HEK293 (cell line): ENCODE measurements around the gene VMO1.
A peak's percentile ranks its signal among the peaks of the same experiment; 100 is the strongest.

Source experiments
- CTCF ChIA-PET: fragments of 350-600 bp; formaldehyde crosslinking; extraction: SDS; loops from one replicate; lab custom pipeline; 2021; ENCODE audit warnings: antibody characterized with exemption; lab: Yijun Ruan, JAX
- POLR2A ChIA-PET: fragments of 300-600 bp; formaldehyde crosslinking; extraction: SDS; loops from one replicate; lab custom pipeline; 2020; ENCODE audit warnings: antibody characterized with exemption, inconsistent platforms; lab: Yijun Ruan, JAX
- H3K27ac ChIP-seq: fragments of 200-500 bp; sonication (Bioruptor generic); 2 replicates; pipeline ENCODE4 v1.5.1; 2014; ENCODE audit warnings: low read depth, low read length, control low read depth, inconsistent platforms; ENCODE audit errors: extremely low read depth
- H3K36me3 ChIP-seq, 2 experiments: fragments of 200-500 bp in 1 of 2; sonication (Bioruptor generic) in 1 of 2; 1 replicate in 1 of 2; 2 replicates in 1 of 2; pipeline ENCODE4 v1.5.1; 2014 to 2017; ENCODE audit warnings: inconsistent platforms in 2 of 2, low read length in 2 of 2; ENCODE audit not compliant: control insufficient read depth in 2 of 2, insufficient read depth in 1 of 2
- H3K4me1 ChIP-seq: fragments of 200-500 bp; sonication (Bioruptor generic); 2 replicates; pipeline ENCODE4 v1.5.1; 2014; ENCODE audit warnings: mild to moderate bottlenecking, low read length, inconsistent platforms; ENCODE audit not compliant: control insufficient read depth, insufficient read depth
- H3K4me3 ChIP-seq: 2 replicates; pipeline ENCODE4 v1.5.1; 2011; ENCODE audit warnings: low read depth, mild to moderate bottlenecking, control low read depth, low read length, moderate library complexity
- H3K9me3 ChIP-seq: fragments of 200-500 bp; sonication (Bioruptor generic); 2 replicates; pipeline ENCODE4 v1.5.1; 2014; ENCODE audit warnings: low read depth, low read length, inconsistent platforms; ENCODE audit not compliant: control insufficient read depth, insufficient read depth
- SP7 ChIP-seq: fragments of 450-650 bp; formaldehyde crosslinking; IDR thresholded peaks from 2 replicates; pipeline ENCODE4 v1.5.1; 2016; ENCODE audit warnings: missing biosample characterization, missing genetic modification characterization
- ZIC2 ChIP-seq: fragments of 450-650 bp; formaldehyde crosslinking; IDR thresholded peaks from 2 replicates; pipeline ENCODE4 v1.5.1; 2016; ENCODE audit warnings: missing biosample characterization, missing genetic modification characterization
- ZNF239 ChIP-seq: fragments of 450-650 bp; formaldehyde crosslinking; IDR thresholded peaks from 2 replicates; pipeline ENCODE4 v1.5.1; 2016; ENCODE audit warnings: missing biosample characterization, missing genetic modification characterization
- ZNF404 ChIP-seq: fragments of 450-650 bp; formaldehyde crosslinking; IDR thresholded peaks from 2 replicates; pipeline ENCODE4 v1.5.1; 2017; ENCODE audit warnings: missing biosample characterization, missing genetic modification characterization
- ZNF449 ChIP-seq: fragments of 450-650 bp; formaldehyde crosslinking; IDR thresholded peaks from 2 replicates; pipeline ENCODE4 v1.5.1; 2017; ENCODE audit warnings: missing biosample characterization, mild to moderate bottlenecking, missing genetic modification characterization, moderate library complexity
- ZNF473 ChIP-seq: fragments of 450-650 bp; formaldehyde crosslinking; IDR thresholded peaks from 2 replicates; pipeline ENCODE4 v1.5.1; 2017; ENCODE audit warnings: missing biosample characterization, missing genetic modification characterization
- ZNF549 ChIP-seq: fragments of 450-650 bp; IDR thresholded peaks from 2 replicates; pipeline ENCODE4 v1.5.1; 2018; ENCODE audit warnings: missing biosample characterization, missing genetic modification characterization, mild to moderate bottlenecking, inconsistent platforms, moderate library complexity
- ZNF660 ChIP-seq: fragments of 450-650 bp; IDR thresholded peaks from 2 replicates; pipeline ENCODE4 v1.5.1; 2018; ENCODE audit warnings: missing biosample characterization, mild to moderate bottlenecking, missing genetic modification characterization
- ZSCAN18 ChIP-seq: fragments of 450-650 bp; formaldehyde crosslinking; IDR thresholded peaks from 2 replicates; pipeline ENCODE4 v1.5.1; 2016; ENCODE audit warnings: missing biosample characterization, missing genetic modification characterization
- TF ChIP-seq, protein P1 (sequence below): fragments of 450-650 bp; formaldehyde crosslinking; IDR thresholded peaks from 2 replicates; pipeline ENCODE4 v1.5.1; 2016; ENCODE audit warnings: missing biosample characterization, missing genetic modification characterization
- TF ChIP-seq, protein P2 (sequence below): fragments of 450-650 bp; formaldehyde crosslinking; IDR thresholded peaks from 2 replicates; pipeline ENCODE4 v1.5.1; 2017; ENCODE audit warnings: missing biosample characterization, missing genetic modification characterization

VMO1 gene

DNA sequence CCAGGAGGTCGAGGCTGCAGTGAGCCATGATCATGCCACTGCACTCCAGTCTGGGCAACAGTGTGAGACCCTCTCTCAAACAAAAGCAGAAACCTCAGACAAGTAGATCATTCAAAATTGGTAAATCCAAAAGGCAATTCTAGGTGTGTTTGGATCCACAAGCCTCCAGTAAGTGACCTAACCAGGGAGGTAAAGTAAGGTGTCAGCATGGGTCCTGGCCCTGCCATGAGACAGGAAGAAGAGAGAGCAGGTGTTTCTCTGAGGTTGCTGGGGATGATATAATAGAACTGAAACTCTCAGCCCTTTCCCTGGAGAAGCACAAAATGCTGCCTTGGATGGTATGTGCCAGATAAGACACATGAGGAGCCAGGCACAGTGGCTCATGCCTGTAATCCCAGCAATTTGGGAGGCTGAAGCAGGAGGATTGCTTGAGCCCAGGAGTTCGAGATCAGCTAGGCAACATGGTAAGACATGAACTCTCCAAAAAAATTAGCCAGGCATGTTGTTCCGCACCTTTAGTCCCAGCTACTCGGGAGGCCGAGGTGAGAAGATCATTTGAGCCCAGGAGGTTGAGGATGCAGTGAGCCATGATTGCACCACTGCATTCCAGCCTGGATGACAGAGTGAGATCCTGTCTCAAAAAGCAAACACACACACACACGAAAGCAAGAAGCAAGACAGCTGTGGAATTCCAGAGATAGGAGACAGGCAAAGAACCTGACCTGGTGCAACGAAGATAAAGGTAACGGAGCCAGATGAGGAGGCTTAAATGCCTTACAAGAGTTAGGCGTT lies 8.0 kb downstream of the VMO1 start:
- CTCF ChIA-PET = interaction anchor here (0.6 to 5.4 kb wide), 2 partner anchors 12 to 111 kb away, joined by 3 to 37 read pairs; partner anchors contain the start of gene GLTPD2
- Histone ChIP-seq H3K9me3 (no peaks in the 10 kb centered on the region), H3K36me3 (no peaks in the 10 kb centered on the region), H3K4me1 (no peaks in the 10 kb centered on the region), H3K27ac (no peak overlapping the region), H3K4me3 (no peak overlapping the region)
- no peak for TF ChIP-seq ZNF660 (tag by site-specific recombination)
- TF ChIP-seq, protein P1, sequence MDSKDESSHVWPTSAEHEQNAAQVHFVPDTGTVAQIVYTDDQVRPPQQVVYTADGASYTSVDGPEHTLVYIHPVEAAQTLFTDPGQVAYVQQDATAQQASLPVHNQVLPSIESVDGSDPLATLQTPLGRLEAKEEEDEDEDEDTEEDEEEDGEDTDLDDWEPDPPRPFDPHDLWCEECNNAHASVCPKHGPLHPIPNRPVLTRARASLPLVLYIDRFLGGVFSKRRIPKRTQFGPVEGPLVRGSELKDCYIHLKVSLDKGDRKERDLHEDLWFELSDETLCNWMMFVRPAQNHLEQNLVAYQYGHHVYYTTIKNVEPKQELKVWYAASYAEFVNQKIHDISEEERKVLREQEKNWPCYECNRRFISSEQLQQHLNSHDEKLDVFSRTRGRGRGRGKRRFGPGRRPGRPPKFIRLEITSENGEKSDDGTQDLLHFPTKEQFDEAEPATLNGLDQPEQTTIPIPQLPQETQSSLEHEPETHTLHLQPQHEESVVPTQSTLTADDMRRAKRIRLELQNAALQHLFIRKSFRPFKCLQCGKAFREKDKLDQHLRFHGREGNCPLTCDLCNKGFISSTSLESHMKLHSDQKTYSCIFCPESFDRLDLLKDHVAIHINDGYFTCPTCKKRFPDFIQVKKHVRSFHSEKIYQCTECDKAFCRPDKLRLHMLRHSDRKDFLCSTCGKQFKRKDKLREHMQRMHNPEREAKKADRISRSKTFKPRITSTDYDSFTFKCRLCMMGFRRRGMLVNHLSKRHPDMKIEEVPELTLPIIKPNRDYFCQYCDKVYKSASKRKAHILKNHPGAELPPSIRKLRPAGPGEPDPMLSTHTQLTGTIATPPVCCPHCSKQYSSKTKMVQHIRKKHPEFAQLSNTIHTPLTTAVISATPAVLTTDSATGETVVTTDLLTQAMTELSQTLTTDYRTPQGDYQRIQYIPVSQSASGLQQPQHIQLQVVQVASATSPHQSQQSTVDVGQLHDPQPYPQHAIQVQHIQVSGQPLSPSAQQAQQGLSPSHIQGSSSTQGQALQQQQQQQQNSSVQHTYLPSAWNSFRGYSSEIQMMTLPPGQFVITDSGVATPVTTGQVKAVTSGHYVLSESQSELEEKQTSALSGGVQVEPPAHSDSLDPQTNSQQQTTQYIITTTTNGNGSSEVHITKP (tag by site-specific recombination) = peak; percentile 48; the same call in 1 of the 2 replicates
- POLR2A ChIA-PET = interaction anchor here (3.1 kb wide), 1 partner anchor 11 kb away, joined by 23 read pairs; the partner anchor contains the start of gene GLTPD2

GRCh38 chr17:4772235-4772613 lies 13.9 kb downstream of the VMO1 start:
- CTCF ChIA-PET = interaction anchor here (0.6 to 2.0 kb wide), 4 partner anchors 11 to 111 kb away, joined by 3 to 9 read pairs (median 4); no protein-coding TSS in a partner anchor
- POLR2A ChIA-PET = no interaction called here
- Histone ChIP-seq H3K27ac (no peak overlapping the region), H3K9me3 (no peaks in the 10 kb centered on the region), H3K4me3 (no peak overlapping the region), H3K36me3 (no peaks in the 10 kb centered on the region), H3K4me1 (no peaks in the 10 kb centered on the region)
- no peak for TF ChIP-seq ZNF239 (tag by site-specific recombination)
- TF ChIP-seq ZNF404 (tag by site-specific recombination) = no peak
- TF ChIP-seq, protein P1 (tag by site-specific recombination) = 0 out of 2 replicates have a peak, but pooled peaks have one; percentile 20

GRCh38 chr17:4771519-4772234 lies 14.5 kb downstream of the VMO1 start, which contains the start of gene TM4SF5:
TSS of gene TM4SF5 (plus strand) at chr17:4771886. CDS start at chr17:4771923, 37 bp downstream.
- no peaks in the 10 kb centered on the region for H3K9me3 ChIP-seq
- H3K36me3 ChIP-seq = no peaks in the 10 kb centered on the region
- CTCF ChIA-PET = interaction anchor here (0.7 to 2.0 kb wide), 3 partner anchors 11 to 20 kb away, joined by 3 to 9 read pairs (median 4); no protein-coding TSS in a partner anchor
- no peaks in the 10 kb centered on the region for H3K4me1 ChIP-seq
- H3K4me3 ChIP-seq = no peak within 1 kb of the TSS
- POLR2A ChIA-PET = no interaction called here
- no peak within 1 kb of the TSS for H3K27ac ChIP-seq
- peak; percentile 86 for TF ChIP-seq ZIC2 (tag by site-specific recombination)
- TF ChIP-seq ZNF473 = no peak
- TF ChIP-seq, protein P2, sequence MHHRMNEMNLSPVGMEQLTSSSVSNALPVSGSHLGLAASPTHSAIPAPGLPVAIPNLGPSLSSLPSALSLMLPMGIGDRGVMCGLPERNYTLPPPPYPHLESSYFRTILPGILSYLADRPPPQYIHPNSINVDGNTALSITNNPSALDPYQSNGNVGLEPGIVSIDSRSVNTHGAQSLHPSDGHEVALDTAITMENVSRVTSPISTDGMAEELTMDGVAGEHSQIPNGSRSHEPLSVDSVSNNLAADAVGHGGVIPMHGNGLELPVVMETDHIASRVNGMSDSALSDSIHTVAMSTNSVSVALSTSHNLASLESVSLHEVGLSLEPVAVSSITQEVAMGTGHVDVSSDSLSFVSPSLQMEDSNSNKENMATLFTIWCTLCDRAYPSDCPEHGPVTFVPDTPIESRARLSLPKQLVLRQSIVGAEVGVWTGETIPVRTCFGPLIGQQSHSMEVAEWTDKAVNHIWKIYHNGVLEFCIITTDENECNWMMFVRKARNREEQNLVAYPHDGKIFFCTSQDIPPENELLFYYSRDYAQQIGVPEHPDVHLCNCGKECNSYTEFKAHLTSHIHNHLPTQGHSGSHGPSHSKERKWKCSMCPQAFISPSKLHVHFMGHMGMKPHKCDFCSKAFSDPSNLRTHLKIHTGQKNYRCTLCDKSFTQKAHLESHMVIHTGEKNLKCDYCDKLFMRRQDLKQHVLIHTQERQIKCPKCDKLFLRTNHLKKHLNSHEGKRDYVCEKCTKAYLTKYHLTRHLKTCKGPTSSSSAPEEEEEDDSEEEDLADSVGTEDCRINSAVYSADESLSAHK (tag by site-specific recombination) = no peak
- 0 out of 2 replicates have a peak, but pooled peaks have one; percentile 20 for TF ChIP-seq ZNF449
- TF ChIP-seq SP7 (tag by site-specific recombination) = no peak
- no peak for TF ChIP-seq ZSCAN18 (tag by site-specific recombination)
- no peak for TF ChIP-seq ZNF549 (tag by site-specific recombination)
